CD8-positive, alpha-beta memory T cell (primary cell): ENCODE measurements around the gene SUSD2. TPM values are rescaled to one million over a fixed set of nuclear protein-coding genes. Genes with fewer than 3 reads are reported as not detected.

ENCODE experiments used
- CTCF ChIA-PET: fragments of 350-600 bp; sonication (Branson Sonifier 250); formaldehyde crosslinking; loops from one replicate; lab custom pipeline; 2021; ENCODE audit warnings: antibody characterized with exemption; lab: Charles Lee
- POLR2A ChIA-PET: fragments of 350-600 bp; sonication (Branson Sonifier 250); formaldehyde crosslinking; loops from one replicate; lab custom pipeline; 2021; ENCODE audit warnings: antibody characterized with exemption; lab: Charles Lee
- DNase-seq, 5 donors: peaks; one replicate each; pipeline versions ENCODE4 v3.0.0 to v3.0.0-alpha.2; 2020 to 2022; ENCODE audit warnings: mixed read lengths in 1 of 5
- H3K27ac ChIP-seq: one replicate; pipeline ENCODE4 v1.7.0; 2013; ENCODE audit warnings: low read depth, mild to moderate bottlenecking, low read length, moderate library complexity
- H3K27me3 ChIP-seq: 2 replicates; pipeline ENCODE4 v1.7.0; 2013; ENCODE audit warnings: low read length, mild to moderate bottlenecking; ENCODE audit not compliant: insufficient read depth, poor library complexity, severe bottlenecking
- H3K36me3 ChIP-seq: 2 replicates; pipeline ENCODE4 v1.7.0; 2013; ENCODE audit warnings: mild to moderate bottlenecking, low read length, moderate library complexity; ENCODE audit not compliant: insufficient read depth
- H3K4me1 ChIP-seq: 2 replicates; pipeline ENCODE4 v1.7.0; 2013; ENCODE audit warnings: mild to moderate bottlenecking, low read length, moderate library complexity; ENCODE audit not compliant: insufficient read depth
- H3K4me3 ChIP-seq: 2 replicates; pipeline ENCODE4 v1.7.0; 2013; ENCODE audit warnings: mild to moderate bottlenecking, low read length
- H3K9me3 ChIP-seq: 2 replicates; pipeline ENCODE4 v1.7.0; 2013; ENCODE audit warnings: mild to moderate bottlenecking, low read length
- H3K27ac Mint-ChIP-seq, 8 donors: one replicate each; pipeline ENCODE4 v1.8.0; 2020 to 2021; ENCODE audit warnings: mixed read lengths in 8 of 8, mild to moderate bottlenecking in 6 of 8, inconsistent platforms in 3 of 8, moderate library complexity in 3 of 8
- H3K27me3 Mint-ChIP-seq, 2 donors: one replicate each; pipeline ENCODE4 v1.8.0; 2020 to 2021; ENCODE audit warnings: mixed read lengths in 2 of 2, mild to moderate bottlenecking in 1 of 2, moderate library complexity in 1 of 2
- H3K36me3 Mint-ChIP-seq, 3 donors: one replicate each; pipeline ENCODE4 v1.8.0; 2020 to 2021; ENCODE audit warnings: mixed read lengths in 3 of 3, inconsistent platforms in 1 of 3, mild to moderate bottlenecking in 1 of 3
- H3K4me1 Mint-ChIP-seq, 3 donors: one replicate each; pipeline ENCODE4 v1.8.0; 2020 to 2021; ENCODE audit warnings: mixed read lengths in 3 of 3, inconsistent platforms in 1 of 3, mild to moderate bottlenecking in 1 of 3
- H3K4me3 Mint-ChIP-seq, 7 donors: one replicate each; pipeline ENCODE4 v1.8.0; 2020 to 2021; ENCODE audit warnings: mixed read lengths in 7 of 7, mild to moderate bottlenecking in 6 of 7, moderate library complexity in 4 of 7, inconsistent platforms in 2 of 7
- H3K9me3 Mint-ChIP-seq, 5 donors: one replicate each; pipeline ENCODE4 v1.8.0; 2020 to 2022; ENCODE audit warnings: mixed read lengths in 5 of 5, mild to moderate bottlenecking in 3 of 5, moderate library complexity in 2 of 5, inconsistent platforms in 1 of 5
- polyA plus RNA-seq: library from polyadenylated mRNA; unstranded; fragments of 300-500 nt; fragmentation: Illumina TruSeq; gene quantifications from one replicate; pipeline ENCODE4 v1.2.3, GENCODE V29; 2021
- total RNA-seq, 2 experiments: library from RNA; stranded (reverse); gene quantifications; one replicate each; pipeline ENCODE4 v1.2.3, GENCODE V29; 2021

SUSD2 gene
- total and polyA plus RNA-seq, 3 experiments from 2014 or later: 0.31 to 0.48 TPM; not detected in 1

DNA sequence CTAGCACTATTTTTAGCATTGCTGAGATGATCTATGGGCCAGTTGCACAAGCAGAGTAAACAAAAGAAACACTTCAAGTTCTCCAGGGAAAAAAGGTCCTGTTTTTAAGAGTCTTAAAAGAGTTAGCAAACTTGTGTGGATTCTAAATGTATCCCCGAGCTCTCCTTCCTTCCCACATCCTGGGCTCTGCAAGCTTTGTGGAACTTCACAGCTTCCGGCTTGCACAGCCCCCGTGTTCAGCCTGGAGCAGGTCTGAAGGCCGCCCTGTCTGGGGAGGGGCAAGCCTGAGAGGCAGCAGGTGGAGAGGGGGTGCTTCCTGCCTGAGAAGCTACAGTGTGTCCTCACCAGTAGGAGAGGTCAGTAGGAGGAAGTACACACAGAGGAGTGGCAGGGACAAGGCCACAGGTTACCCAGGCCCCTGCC lies 35.1 kb upstream of the SUSD2 start:
- Histone ChIP-seq H3K9me3 (no peaks in the 10 kb centered on the region), H3K36me3 (no peaks in the 10 kb centered on the region), H3K4me3 (peak overlapping the region; percentile 57), H3K27me3 (no peaks in the 10 kb centered on the region), H3K4me1 (peaks cover 69% of the 10 kb centered on the region), H3K27ac (peak overlapping the region; percentile 33)
- Mint-ChIP-seq H3K4me3 (peak overlapping the region in 6 of 7 donors; percentile 15 to 68 (median 45)), H3K9me3 (no peaks in the 10 kb centered on the region), H3K36me3 (peaks cover 0 to 2% (median 1%) of the 10 kb centered on the region in 3 donors), H3K4me1 (peaks cover 60 to 87% (median 63%) of the 10 kb centered on the region in 3 donors), H3K27ac (peak overlapping the region; percentile 53 to 94 (median 84)), H3K27me3 (no peaks in the 10 kb centered on the region)
- POLR2A ChIA-PET: interaction anchor here (0.5 to 2.9 kb wide), 3 partner anchors 10 to 28 kb away, joined by 3 to 25 read pairs (median 3); no protein-coding TSS in a partner anchor
- peak in 3 of 5 donors; percentile 23 to 66 (median 44) for DNase-seq
- CTCF ChIA-PET: interaction anchor here (1.1 to 20.8 kb wide), 5 partner anchors 9 to 252 kb away, joined by 3 to 222 read pairs (median 5); partner anchors contain the start of gene MIF

DNA sequence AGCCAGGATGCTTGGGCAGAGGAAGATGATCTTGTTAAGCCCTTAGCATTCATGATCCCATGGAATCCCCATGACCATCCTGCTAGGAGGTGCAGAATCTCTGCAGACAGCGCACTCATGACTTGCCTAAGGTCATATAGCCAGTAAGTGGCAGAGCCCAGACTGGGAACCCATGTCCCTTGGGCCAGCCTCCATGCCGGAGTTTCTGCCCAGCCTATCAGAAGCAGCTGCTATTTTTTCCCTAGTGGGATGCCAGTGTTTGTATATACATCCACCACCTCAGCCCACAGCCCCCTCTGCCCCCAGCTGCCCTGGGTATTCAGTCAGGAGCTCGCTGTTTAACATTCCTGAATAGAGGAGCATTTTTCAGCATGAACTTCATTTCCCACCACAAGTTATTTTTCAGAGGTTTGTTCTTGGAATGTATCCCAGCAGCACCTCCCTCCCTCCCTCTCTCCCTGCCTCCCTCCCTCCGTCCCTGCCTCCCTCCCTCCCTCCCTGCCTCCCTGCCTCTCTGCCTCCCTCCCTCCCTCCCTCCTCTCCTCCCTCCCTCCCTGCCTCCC lies 34.4 kb upstream of the SUSD2 start:
- ChIA-PET POLR2A (interaction anchor here (0.5 to 2.9 kb wide), 2 partner anchors 10 to 11 kb away, joined by 3 to 25 read pairs; no protein-coding TSS in a partner anchor), CTCF (interaction anchor here (0.6 to 20.8 kb wide), 7 partner anchors 8 to 253 kb away, joined by 3 to 222 read pairs (median 5); partner anchors contain the start of gene MIF)
- H3K36me3 Mint-ChIP-seq: peaks cover 0 to 2% (median 1%) of the 10 kb centered on the region in 3 donors
- H3K27ac Mint-ChIP-seq: peak overlapping the region in 3 of 8 donors; percentile 50 to 94 (median 82)
- peaks cover 65% of the 10 kb centered on the region for H3K4me1 ChIP-seq
- no peak overlapping the region for H3K4me3 ChIP-seq
- no peak overlapping the region for H3K27ac ChIP-seq
- no peaks in the 10 kb centered on the region for H3K27me3 Mint-ChIP-seq
- no peaks in the 10 kb centered on the region for H3K36me3 ChIP-seq
- H3K4me1 Mint-ChIP-seq: peaks cover 59 to 87% (median 60%) of the 10 kb centered on the region in 3 donors
- H3K9me3 Mint-ChIP-seq: no peaks in the 10 kb centered on the region
- no peaks in the 10 kb centered on the region for H3K9me3 ChIP-seq
- H3K4me3 Mint-ChIP-seq: no peak overlapping the region
- DNase-seq: no peak
- H3K27me3 ChIP-seq: no peaks in the 10 kb centered on the region

DNA sequence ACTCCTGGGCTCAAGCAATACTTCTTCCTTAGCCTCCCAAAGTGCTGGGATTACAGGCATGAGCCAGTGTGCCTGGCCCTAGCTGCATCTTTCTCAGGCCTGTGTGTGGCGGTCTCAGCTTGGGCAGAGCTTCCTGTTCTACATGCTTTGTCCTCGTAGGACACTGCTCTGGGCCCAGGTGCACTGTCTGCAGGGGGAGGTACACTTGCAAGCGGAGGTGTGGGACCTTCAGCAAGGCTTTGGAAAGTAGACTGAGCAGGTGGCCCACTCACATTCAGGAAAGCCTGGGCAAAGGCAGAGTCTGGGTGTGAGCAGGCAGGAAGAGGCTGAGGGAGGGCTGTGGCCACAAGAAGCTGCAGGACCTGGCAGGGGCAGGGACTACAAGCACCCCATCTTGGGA lies 33.6 kb upstream of the SUSD2 start:
- Histone ChIP-seq H3K36me3 (no peaks in the 10 kb centered on the region), H3K9me3 (no peaks in the 10 kb centered on the region), H3K27me3 (no peaks in the 10 kb centered on the region), H3K4me1 (peaks cover 65% of the 10 kb centered on the region), H3K4me3 (no peak overlapping the region), H3K27ac (no peak overlapping the region)
- Mint-ChIP-seq H3K4me1 (peaks cover 57 to 87% (median 61%) of the 10 kb centered on the region in 3 donors), H3K27me3 (no peaks in the 10 kb centered on the region), H3K27ac (peak overlapping the region; percentile 44 to 96 (median 82)), H3K36me3 (peaks cover 0 to 2% (median 0%) of the 10 kb centered on the region in 3 donors), H3K4me3 (peak overlapping the region in 5 of 7 donors; percentile 5 to 42 (median 7)), H3K9me3 (no peaks in the 10 kb centered on the region)
- POLR2A ChIA-PET: interaction anchor here (2.9 kb wide), 1 partner anchor 9 kb away, joined by 25 read pairs; no protein-coding TSS in a partner anchor
- no peak for DNase-seq
- CTCF ChIA-PET: interaction anchor here (1.5 to 20.8 kb wide), 2 partner anchors 8 to 27 kb away, joined by 5 to 222 read pairs; no protein-coding TSS in a partner anchor

DNA sequence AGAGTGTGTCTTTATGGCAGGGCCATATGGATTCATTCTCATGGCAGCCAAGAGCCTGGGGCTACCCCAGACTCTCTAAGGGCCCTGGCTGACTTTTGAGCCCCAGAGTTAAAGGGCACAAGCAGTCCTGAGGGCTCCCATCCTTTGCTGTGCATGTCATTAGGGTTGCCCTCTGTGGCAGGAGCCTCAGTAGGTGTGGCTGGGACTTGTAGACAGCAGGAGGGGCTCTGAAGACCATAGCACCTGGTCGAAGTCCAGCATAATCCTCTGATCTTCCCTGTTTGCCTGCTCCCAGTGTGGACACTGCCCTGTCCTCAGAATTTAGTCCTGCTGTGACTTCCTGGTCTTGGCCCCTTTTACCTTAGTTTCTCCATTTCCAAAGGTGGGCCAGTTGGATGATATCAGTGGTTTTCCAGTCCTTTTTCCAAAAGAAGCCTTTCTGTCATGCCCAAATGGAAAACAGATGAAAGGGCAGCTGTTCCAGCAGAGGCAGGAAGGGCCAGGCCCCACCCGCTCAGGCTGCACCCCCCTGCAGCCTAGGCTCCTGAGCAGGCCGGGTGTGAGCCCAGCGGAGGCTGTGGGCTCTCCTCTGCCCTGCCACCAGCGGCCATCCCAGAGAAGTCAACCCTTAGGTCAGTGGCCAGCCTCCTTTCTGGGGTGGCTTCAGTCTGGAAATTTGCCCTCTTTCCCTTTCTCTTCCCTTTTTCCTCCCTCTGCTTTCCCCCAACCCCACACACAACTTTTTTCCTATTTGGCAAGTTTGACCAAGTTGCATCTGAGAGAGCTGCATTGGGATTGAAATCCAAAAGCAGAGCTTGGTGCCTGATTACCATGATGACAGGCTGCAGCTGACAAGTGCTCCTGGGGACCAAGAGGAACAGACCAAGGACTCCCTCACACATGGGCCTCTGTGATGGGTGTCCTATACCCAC lies 32.8 kb upstream of the SUSD2 start:
- DNase-seq: no peak
- CTCF ChIA-PET: interaction anchor here (1.5 to 20.8 kb wide), 2 partner anchors 7 to 27 kb away, joined by 5 to 222 read pairs; no protein-coding TSS in a partner anchor
- peaks cover 0 to 2% (median 0%) of the 10 kb centered on the region in 3 donors for H3K36me3 Mint-ChIP-seq
- no peak overlapping the region for H3K4me3 Mint-ChIP-seq
- peak overlapping the region; percentile 41 to 96 (median 83) for H3K27ac Mint-ChIP-seq
- Histone ChIP-seq H3K9me3 (no peaks in the 10 kb centered on the region), H3K27me3 (no peaks in the 10 kb centered on the region), H3K36me3 (no peaks in the 10 kb centered on the region), H3K4me1 (peaks cover 65% of the 10 kb centered on the region), H3K4me3 (no peak overlapping the region), H3K27ac (no peak overlapping the region)
- H3K9me3 Mint-ChIP-seq: no peaks in the 10 kb centered on the region
- POLR2A ChIA-PET: interaction anchor here (2.9 kb wide), 1 partner anchor 8 kb away, joined by 25 read pairs; no protein-coding TSS in a partner anchor
- H3K27me3 Mint-ChIP-seq: no peaks in the 10 kb centered on the region
- peaks cover 59 to 87% (median 65%) of the 10 kb centered on the region in 3 donors for H3K4me1 Mint-ChIP-seq

DNA sequence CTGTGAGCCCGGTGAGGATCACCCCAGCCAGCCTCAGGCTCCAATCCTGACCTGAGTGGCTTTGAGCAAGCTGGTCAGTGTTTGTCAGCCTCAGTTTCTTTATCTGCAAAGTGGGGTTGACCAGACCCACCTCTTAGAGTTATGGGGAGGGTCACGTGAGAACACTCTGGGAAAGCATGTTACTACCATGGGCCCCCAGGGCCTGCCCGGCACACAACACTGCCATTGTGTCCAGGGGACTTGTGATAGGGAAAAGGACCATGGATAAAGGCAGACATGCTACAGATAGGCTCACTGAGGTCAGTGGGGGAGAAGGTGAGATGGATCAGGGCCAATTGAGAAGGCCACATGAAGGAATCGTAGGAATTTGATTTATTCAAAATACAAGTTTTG lies 32.1 kb upstream of the SUSD2 start:
- POLR2A ChIA-PET: no interaction called here
- no peak overlapping the region for H3K4me3 ChIP-seq
- H3K36me3 Mint-ChIP-seq: peaks cover 0 to 2% (median 0%) of the 10 kb centered on the region in 3 donors
- no peaks in the 10 kb centered on the region for H3K9me3 ChIP-seq
- no peak overlapping the region for H3K27ac ChIP-seq
- H3K9me3 Mint-ChIP-seq: no peaks in the 10 kb centered on the region
- no peaks in the 10 kb centered on the region for H3K36me3 ChIP-seq
- peaks cover 61 to 87% (median 71%) of the 10 kb centered on the region in 3 donors for H3K4me1 Mint-ChIP-seq
- CTCF ChIA-PET: interaction anchor here (1.2 kb wide), 1 partner anchor 14 kb away, joined by 4 read pairs; no protein-coding TSS in a partner anchor
- H3K4me3 Mint-ChIP-seq: no peak overlapping the region
- no peaks in the 10 kb centered on the region for H3K27me3 ChIP-seq
- H3K27me3 Mint-ChIP-seq: no peaks in the 10 kb centered on the region
- peak overlapping the region in 7 of 8 donors; percentile 63 to 91 (median 82) for H3K27ac Mint-ChIP-seq
- DNase-seq: no peak
- peaks cover 65% of the 10 kb centered on the region for H3K4me1 ChIP-seq

DNA sequence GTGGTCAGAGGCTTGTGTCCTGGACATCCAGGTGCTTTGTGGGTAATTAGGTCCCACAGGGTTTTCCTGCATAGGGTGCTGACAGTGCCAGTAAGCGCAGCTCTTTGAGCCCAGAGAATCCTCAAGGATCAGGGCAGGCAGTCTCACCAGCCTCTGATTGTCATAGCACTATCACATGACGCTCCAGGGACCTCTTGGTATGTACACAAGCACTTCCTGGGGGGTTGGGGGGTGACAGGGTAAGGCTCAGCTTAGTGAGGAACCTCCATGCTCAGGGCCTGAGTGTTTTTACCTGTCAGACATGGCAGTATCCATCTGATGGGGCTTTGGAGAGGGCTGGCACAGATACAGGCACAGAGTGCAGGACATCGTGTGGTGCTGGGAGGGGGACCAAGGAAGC lies 27.9 kb upstream of the SUSD2 start:
- Histone ChIP-seq H3K9me3 (no peaks in the 10 kb centered on the region), H3K36me3 (no peaks in the 10 kb centered on the region), H3K4me3 (peak overlapping the region; percentile 27), H3K27me3 (no peaks in the 10 kb centered on the region), H3K27ac (peak overlapping the region; percentile 36), H3K4me1 (peaks cover 54% of the 10 kb centered on the region)
- DNase-seq: peak; percentile 14 to 74 (median 44)
- peak overlapping the region; percentile 82 to 98 (median 96) for H3K27ac Mint-ChIP-seq
- no peaks in the 10 kb centered on the region for H3K9me3 Mint-ChIP-seq
- H3K36me3 Mint-ChIP-seq: peaks cover 0 to 11% (median 0%) of the 10 kb centered on the region in 3 donors
- peaks cover 0 to 1% of the 10 kb centered on the region in 2 donors for H3K27me3 Mint-ChIP-seq
- H3K4me3 Mint-ChIP-seq: peak overlapping the region; percentile 80 to 99 (median 86)
- POLR2A ChIA-PET: interaction anchor here (0.7 to 1.6 kb wide), 3 partner anchors 15 to 142 kb away, joined by 3 to 4 read pairs (median 3); partner anchors contain the start of gene CABIN1
- H3K4me1 Mint-ChIP-seq: peaks cover 56 to 78% (median 62%) of the 10 kb centered on the region in 3 donors
- CTCF ChIA-PET: interaction anchor here (1.5 to 6.8 kb wide), 3 partner anchors 15 to 89 kb away, joined by 3 to 222 read pairs (median 13); no protein-coding TSS in a partner anchor

DNA sequence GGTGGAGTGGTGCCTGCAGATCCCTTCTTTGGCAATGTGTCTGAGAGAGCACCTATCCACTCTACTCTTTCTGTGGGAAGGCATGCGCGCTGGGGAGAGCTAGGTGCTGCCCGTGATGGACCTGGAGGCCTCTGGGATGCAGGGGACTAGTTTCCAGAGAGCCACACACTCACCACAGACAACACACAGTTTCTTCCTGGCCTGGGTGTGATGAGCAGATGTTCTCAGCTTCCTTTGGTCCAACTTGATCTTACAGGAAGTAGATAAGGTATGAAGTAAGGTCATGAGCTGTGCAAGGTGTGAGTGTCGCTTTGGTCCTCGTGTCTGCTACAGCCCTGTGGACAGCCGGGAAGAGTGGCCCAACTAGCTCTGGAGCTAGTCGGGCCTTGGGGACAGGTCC lies 27.3 kb upstream of the SUSD2 start:
- H3K27me3 Mint-ChIP-seq: peaks cover 0 to 3% of the 10 kb centered on the region in 2 donors
- ChIA-PET POLR2A (interaction anchor here (0.6 to 1.6 kb wide), 2 partner anchors 117 to 143 kb away, joined by 3 to 4 read pairs; partner anchors contain the start of genes CABIN1 and SPECC1L), CTCF (interaction anchor here (0.9 to 6.8 kb wide), 4 partner anchors 11 to 89 kb away, joined by 3 to 222 read pairs (median 8); no protein-coding TSS in a partner anchor)
- H3K4me1 Mint-ChIP-seq: peaks cover 61 to 79% (median 69%) of the 10 kb centered on the region in 3 donors
- Histone ChIP-seq H3K27ac (peak overlapping the region; percentile 36), H3K27me3 (no peaks in the 10 kb centered on the region), H3K4me3 (peak overlapping the region; percentile 27), H3K9me3 (no peaks in the 10 kb centered on the region), H3K36me3 (no peaks in the 10 kb centered on the region), H3K4me1 (peaks cover 60% of the 10 kb centered on the region)
- peak in 1 of 5 donors; percentile 35 for DNase-seq
- peak overlapping the region; percentile 82 to 98 (median 96) for H3K27ac Mint-ChIP-seq
- no peaks in the 10 kb centered on the region for H3K9me3 Mint-ChIP-seq
- peak overlapping the region; percentile 80 to 99 (median 86) for H3K4me3 Mint-ChIP-seq
- peaks cover 0 to 13% (median 0%) of the 10 kb centered on the region in 3 donors for H3K36me3 Mint-ChIP-seq
